Measurements from ENCODE around the gene PLEKHG4B. TPM values are rescaled to one million over a fixed set of nuclear protein-coding genes. Genes with fewer than 3 reads are reported as not detected.

PLEKHG4B gene
- total and polyA plus RNA-seq, 2 of the 4 experiments (the other 2 are of a cell fraction): 1.1 TPM

DNA sequence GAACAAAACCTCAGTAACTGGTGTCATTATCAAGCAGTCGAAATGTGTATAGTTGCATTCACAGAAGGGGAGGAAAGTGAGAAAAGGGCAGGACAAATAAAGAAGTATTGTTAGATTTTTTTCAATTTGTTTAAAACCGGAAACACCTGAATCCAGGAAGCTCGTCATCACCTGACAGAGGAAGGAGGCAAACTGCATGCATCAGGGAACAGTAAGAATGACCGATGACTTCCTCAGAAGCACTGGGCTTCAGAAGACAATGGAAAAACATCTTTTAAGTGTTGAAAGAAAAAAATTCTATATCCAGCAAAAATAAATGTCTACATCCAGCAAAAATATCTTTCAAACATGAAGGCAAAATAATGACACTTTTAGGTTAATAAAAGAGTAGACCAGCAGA lies 29.5 kb downstream of the PLEKHG4B start:
- Histone ChIP-seq H3K4me3 (ENCODE audit: insufficient read depth, low read depth, low read length) (no peak overlapping the region), H2BK5ac (ENCODE audit: low read depth, low read length, poor library complexity, severe bottlenecking) (no peak overlapping the region), H3K27me3 (ENCODE audit: control insufficient read depth, insufficient read depth, low read length) (peaks cover 4% of the 10 kb centered on the region), H3K4me1 (ENCODE audit: control insufficient read depth, insufficient read depth, low read length) (no peaks in the 10 kb centered on the region), H3K14ac (replicated peaks; ENCODE audit: low read depth, low read length) (no peak overlapping the region), H4K91ac (ENCODE audit: insufficient read depth, low read depth, low read length) (no peak overlapping the region), H3K9me1 (ENCODE audit: insufficient read depth, low read length) (no peaks in the 10 kb centered on the region), H3K9ac (ENCODE audit: low read depth, low read length) (no peak overlapping the region), H2AK9ac (replicated peaks; ENCODE audit: low read depth, low read length, poor library complexity) (no peak overlapping the region), H2AFZ (replicated peaks; ENCODE audit: low read length, poor library complexity) (no peak overlapping the region), H2AK5ac (ENCODE audit: low read depth, low read length) (no peak overlapping the region), H3K56ac (ENCODE audit: extremely low read depth, insufficient read depth, low read length) (no peak overlapping the region), H3K79me1 (ENCODE audit: low read depth in 1 of 2, low read length in 2 of 2) (no peaks in the 10 kb centered on the region), H3K9me3 (ENCODE audit: control insufficient read depth, insufficient read depth, low read length) (peaks cover 7% of the 10 kb centered on the region), H2BK120ac (ENCODE audit: low read depth, low read length) (no peak overlapping the region), H3K18ac (ENCODE audit: low read depth, low read length) (no peak overlapping the region), H4K8ac (ENCODE audit: low read depth in 2 of 2, low read length in 2 of 2) (no peak overlapping the region), H2BK20ac (ENCODE audit: low read depth, low read length) (no peak overlapping the region), H4K20me1 (ENCODE audit: insufficient read depth, low read length) (no peaks in the 10 kb centered on the region), H4K5ac (ENCODE audit: low read depth, low read length) (no peak overlapping the region), H3K23ac (ENCODE audit: low read depth, low read length) (no peak overlapping the region), H3K27ac (ENCODE audit: insufficient read depth, low read length) (no peak overlapping the region), H2BK15ac (ENCODE audit: low read depth, low read length) (no peak overlapping the region), H3K4ac (ENCODE audit: low read depth, low read length) (no peak overlapping the region), H3K36me3 (ENCODE audit: control insufficient read depth, insufficient read depth, low read length) (no peaks in the 10 kb centered on the region), H3K4me2 (ENCODE audit: low read depth, low read length) (no peak overlapping the region)
- BruUV-seq (replicated peaks): no TSS peak
- TF ChIP-seq, protein P1, sequence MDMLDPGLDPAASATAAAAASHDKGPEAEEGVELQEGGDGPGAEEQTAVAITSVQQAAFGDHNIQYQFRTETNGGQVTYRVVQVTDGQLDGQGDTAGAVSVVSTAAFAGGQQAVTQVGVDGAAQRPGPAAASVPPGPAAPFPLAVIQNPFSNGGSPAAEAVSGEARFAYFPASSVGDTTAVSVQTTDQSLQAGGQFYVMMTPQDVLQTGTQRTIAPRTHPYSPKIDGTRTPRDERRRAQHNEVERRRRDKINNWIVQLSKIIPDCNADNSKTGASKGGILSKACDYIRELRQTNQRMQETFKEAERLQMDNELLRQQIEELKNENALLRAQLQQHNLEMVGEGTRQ (IDR thresholded peaks at IDR 0.05; ENCODE audit: low read depth, low read length): no peak
- no peak for TF ChIP-seq NFE2L2 (IDR thresholded peaks at IDR 0.05; ENCODE audit: low read depth, low read length)
- no peak for TF ChIP-seq RFX5 (IDR thresholded peaks at IDR 0.05; ENCODE audit: low read depth, low read length)
- TF ChIP-seq MXI1 (IDR thresholded peaks at IDR 0.05; ENCODE audit: borderline replicate concordance, low read depth, low read length): no peak
- TF ChIP-seq RAD21 (IDR thresholded peaks at IDR 0.05; ENCODE audit: low read length): no peak
- TF ChIP-seq FOS (IDR thresholded peaks at IDR 0.05; ENCODE audit: low read depth, low read length): no peak
- TF ChIP-seq MAFK (IDR thresholded peaks at IDR 0.05; ENCODE audit: low read depth, low read length): no peak
- TF ChIP-seq, protein P2, sequence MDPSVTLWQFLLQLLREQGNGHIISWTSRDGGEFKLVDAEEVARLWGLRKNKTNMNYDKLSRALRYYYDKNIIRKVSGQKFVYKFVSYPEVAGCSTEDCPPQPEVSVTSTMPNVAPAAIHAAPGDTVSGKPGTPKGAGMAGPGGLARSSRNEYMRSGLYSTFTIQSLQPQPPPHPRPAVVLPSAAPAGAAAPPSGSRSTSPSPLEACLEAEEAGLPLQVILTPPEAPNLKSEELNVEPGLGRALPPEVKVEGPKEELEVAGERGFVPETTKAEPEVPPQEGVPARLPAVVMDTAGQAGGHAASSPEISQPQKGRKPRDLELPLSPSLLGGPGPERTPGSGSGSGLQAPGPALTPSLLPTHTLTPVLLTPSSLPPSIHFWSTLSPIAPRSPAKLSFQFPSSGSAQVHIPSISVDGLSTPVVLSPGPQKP (IDR thresholded peaks at IDR 0.05; ENCODE audit: borderline replicate concordance, low read depth, low read length): no peak
- no peak for TF ChIP-seq POLR2A (IDR thresholded peaks at IDR 0.05; ENCODE audit: low read depth, low read length)
- TF ChIP-seq CHD1 (IDR thresholded peaks at IDR 0.05; ENCODE audit: low read depth, low read length): no peak
- TF ChIP-seq, protein P3, sequence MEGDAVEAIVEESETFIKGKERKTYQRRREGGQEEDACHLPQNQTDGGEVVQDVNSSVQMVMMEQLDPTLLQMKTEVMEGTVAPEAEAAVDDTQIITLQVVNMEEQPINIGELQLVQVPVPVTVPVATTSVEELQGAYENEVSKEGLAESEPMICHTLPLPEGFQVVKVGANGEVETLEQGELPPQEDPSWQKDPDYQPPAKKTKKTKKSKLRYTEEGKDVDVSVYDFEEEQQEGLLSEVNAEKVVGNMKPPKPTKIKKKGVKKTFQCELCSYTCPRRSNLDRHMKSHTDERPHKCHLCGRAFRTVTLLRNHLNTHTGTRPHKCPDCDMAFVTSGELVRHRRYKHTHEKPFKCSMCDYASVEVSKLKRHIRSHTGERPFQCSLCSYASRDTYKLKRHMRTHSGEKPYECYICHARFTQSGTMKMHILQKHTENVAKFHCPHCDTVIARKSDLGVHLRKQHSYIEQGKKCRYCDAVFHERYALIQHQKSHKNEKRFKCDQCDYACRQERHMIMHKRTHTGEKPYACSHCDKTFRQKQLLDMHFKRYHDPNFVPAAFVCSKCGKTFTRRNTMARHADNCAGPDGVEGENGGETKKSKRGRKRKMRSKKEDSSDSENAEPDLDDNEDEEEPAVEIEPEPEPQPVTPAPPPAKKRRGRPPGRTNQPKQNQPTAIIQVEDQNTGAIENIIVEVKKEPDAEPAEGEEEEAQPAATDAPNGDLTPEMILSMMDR (conservative IDR thresholded peaks at IDR 0.05; ENCODE audit: low read depth, low read length): no peak
- no peak for TF ChIP-seq SMC3 (IDR thresholded peaks at IDR 0.05; ENCODE audit: low read depth, low read length)
- TF ChIP-seq BHLHE40 (IDR thresholded peaks at IDR 0.05; ENCODE audit: low read depth, low read length): no peak
- no peak for TF ChIP-seq CEBPB (IDR thresholded peaks at IDR 0.05; ENCODE audit: low read depth, low read length)
- TF ChIP-seq RCOR1 (IDR thresholded peaks at IDR 0.05; ENCODE audit: insufficient replicate concordance, low read length): no peak
- TF ChIP-seq MAZ (IDR thresholded peaks at IDR 0.05; ENCODE audit: borderline replicate concordance, low read depth, low read length): no peak
- DNase-seq (no peak), ATAC-seq (ENCODE audit: low read depth) (no peak)
- in situ Hi-C loops (cut with MboI; ENCODE audit: low sequenced_read_pairs) (no loop called here), dilution Hi-C loops (cut with HindIII; ENCODE audit: low sequenced_read_pairs, unreplicated experiment) (no loop called here), intact Hi-C loops (cut with micrococcal nuclease) (no loop called here)
- POLR2A ChIA-PET (ENCODE audit: unreplicated experiment): no interaction called here
- CTCF ChIA-PET: no interaction called here
- 80% methylated on average over 1 of the region's 4 CpGs; no CpG with 5 or more reads in 1 of the 2 experiments for WGBS, 2 experiments (ENCODE audit: extremely low coverage in 2 of 2, insufficient read length in 1 of 2)

Measured in IMR-90 (cell line).